Upper lobe of right lung (tissue), 1 donor: ENCODE results near the gene UBALD2. TPM values are rescaled to one million over a fixed set of nuclear protein-coding genes. Genes with fewer than 3 reads are reported as not detected.

Source experiments
- ATAC-seq: fragments of 200-7000 bp; cut with Tn5 transposase; one replicate; pipeline ENCODE4 v1.9.1; 2020; ENCODE audit warnings: mild to moderate bottlenecking, moderate library complexity
- DNase-seq: peaks from one replicate; pipeline ENCODE4 v3.0.0-alpha.2; 2020
- H3K27ac ChIP-seq: fragments of 200-600 bp; one replicate; pipeline ENCODE4 v1.8.0; 2022
- H3K27me3 ChIP-seq: fragments of 200-600 bp; one replicate; pipeline ENCODE4 v1.8.0; 2022; ENCODE audit warnings: mild to moderate bottlenecking
- H3K36me3 ChIP-seq: fragments of 200-600 bp; one replicate; pipeline ENCODE4 v1.8.0; 2022
- H3K4me1 ChIP-seq: fragments of 200-600 bp; one replicate; pipeline ENCODE4 v1.8.0; 2022
- H3K4me3 ChIP-seq: fragments of 200-600 bp; one replicate; pipeline ENCODE4 v1.8.0; 2022; ENCODE audit warnings: mild to moderate bottlenecking
- H3K9me3 ChIP-seq: fragments of 200-600 bp; one replicate; pipeline ENCODE4 v1.8.0; 2022
- CTCF ChIP-seq: fragments of 200-600 bp; IDR thresholded peaks from one replicate; pipeline ENCODE4 v1.8.0; 2022; ENCODE audit warnings: antibody characterized with exemption
- intact Hi-C: fragments of 100-400 bp; cut with DNase I; formaldehyde crosslinking; loops from one replicate; pipeline ENCODE4 v1.11.0; 2022
- total RNA-seq: library from RNA; stranded (reverse); fragmentation: NEBNext Ultra II Directional; extraction: Animal tissue kit (Norgen Biotek cat#: 25700); gene quantifications from one replicate; pipeline ENCODE4 v1.2.1, GENCODE V29; 2021
- donor health status: DM: no; HTN: yes; CAD: no; lungs with severe emphysema.

Gene UBALD2
- total RNA-seq, 1 donor from 2014 or later = 56.7 TPM

GRCh38 chr17:76274112-76274956 is 9.2 kb downstream of the UBALD2 start:
- Histone ChIP-seq H3K27ac (peak overlapping the region; percentile 58), H3K36me3 (peaks cover 16% of the 10 kb centered on the region), H3K4me1 (peaks cover 52% of the 10 kb centered on the region), H3K9me3 (no peaks in the 10 kb centered on the region), H3K27me3 (no peaks in the 10 kb centered on the region), H3K4me3 (no peak overlapping the region)
- DNase-seq = peak; percentile 58
- no peak for TF ChIP-seq CTCF
- intact Hi-C loops = no loop called here
- no peak for ATAC-seq

- DNase-seq = no peak
Measured at GRCh38 chr17:76275382-76276068, 10.4 kb downstream of the UBALD2 start.

GRCh38 chr17:76276069-76276431 is 10.9 kb downstream of the UBALD2 start:
- ATAC-seq (no peak), DNase-seq (no peak)
- H3K4me3 ChIP-seq = no peak overlapping the region
- H3K9me3 ChIP-seq = no peaks in the 10 kb centered on the region
- H3K4me1 ChIP-seq = peaks cover 39% of the 10 kb centered on the region
- no peaks in the 10 kb centered on the region for H3K27me3 ChIP-seq
- no peak for TF ChIP-seq CTCF
- no peak overlapping the region for H3K27ac ChIP-seq
- intact Hi-C loops = no loop called here
- H3K36me3 ChIP-seq = peaks cover under 1% of the 10 kb centered on the region

More at GRCh38 chr17:76275382-76276068, 10.4 kb downstream of the UBALD2 start:
- Histone ChIP-seq H3K27ac (no peak overlapping the region), H3K4me1 (peaks cover 44% of the 10 kb centered on the region), H3K36me3 (peaks cover 6% of the 10 kb centered on the region), H3K9me3 (no peaks in the 10 kb centered on the region), H3K27me3 (no peaks in the 10 kb centered on the region), H3K4me3 (no peak overlapping the region)
- intact Hi-C loops = no loop called here
- ATAC-seq = no peak
- TF ChIP-seq CTCF = no peak

- ATAC-seq = no peak
- Histone ChIP-seq H3K4me1 (peaks cover 33% of the 10 kb centered on the region), H3K4me3 (no peak overlapping the region), H3K9me3 (no peaks in the 10 kb centered on the region), H3K36me3 (no peaks in the 10 kb centered on the region), H3K27ac (no peak overlapping the region), H3K27me3 (no peaks in the 10 kb centered on the region)
- no peak for DNase-seq
- TF ChIP-seq CTCF = no peak
- intact Hi-C loops = no loop called here
Measured at GRCh38 chr17:76276461-76277299, 11.5 kb downstream of the UBALD2 start.
